DND-41 (cell line): Measurements from ENCODE around the gene CARMIL3.

ENCODE experiments used
- ATAC-seq: fragments of 200-7000 bp; cut with Tn5 transposase; 3 replicates; pipeline ENCODE4 v1.9.1; 2021; ENCODE audit warnings: low read depth; ENCODE audit not compliant: insufficient read depth
- DNase-seq: peaks from one replicate; pipeline ENCODE4 v3.0.0-alpha.2; 2020
- H2AFZ ChIP-seq: 2 replicates; pipeline ENCODE4 v1.6.0; 2012; ENCODE audit warnings: low read depth, low read length
- H3K27ac ChIP-seq: 2 replicates; pipeline ENCODE4 v1.5.1; 2012; ENCODE audit warnings: low read length, inconsistent platforms
- H3K27me3 ChIP-seq: fragments of 200-600 bp; sonication (generic); 2 replicates; pipeline ENCODE4 v1.6.0; 2012; ENCODE audit warnings: low read length, mild to moderate bottlenecking, inconsistent platforms; ENCODE audit not compliant: insufficient read depth, poor library complexity
- H3K36me3 ChIP-seq: 2 replicates; pipeline ENCODE4 v1.5.1; 2012; ENCODE audit warnings: low read length, inconsistent platforms; ENCODE audit not compliant: insufficient read depth
- H3K4me1 ChIP-seq: 2 replicates; pipeline ENCODE4 v1.5.1; 2012; ENCODE audit warnings: mild to moderate bottlenecking, low read length; ENCODE audit not compliant: insufficient read depth
- H3K4me2 ChIP-seq: 2 replicates; pipeline ENCODE4 v1.6.0; 2012; ENCODE audit warnings: mild to moderate bottlenecking, moderate library complexity, low read length, inconsistent platforms; ENCODE audit not compliant: insufficient read depth
- H3K4me3 ChIP-seq, 2 experiments: fragments of 200-600 bp in 1 of 2; shearing (Covaris generic) in 1 of 2; 2 replicates each; pipeline ENCODE4 v1.5.1; 2012 to 2016; ENCODE audit warnings: inconsistent platforms in 2 of 2, low read length in 2 of 2, mild to moderate bottlenecking in 2 of 2, low read depth in 1 of 2, moderate library complexity in 1 of 2
- H3K79me2 ChIP-seq: 2 replicates; pipeline ENCODE4 v1.6.0; 2012; ENCODE audit warnings: low read length, inconsistent platforms; ENCODE audit not compliant: insufficient read depth
- H3K9ac ChIP-seq: 2 replicates; pipeline ENCODE4 v1.6.0; 2012; ENCODE audit warnings: low read depth, mild to moderate bottlenecking, inconsistent platforms, low read length, moderate library complexity
- H3K9me3 ChIP-seq: 2 replicates; pipeline ENCODE4 v1.5.1; 2012; ENCODE audit warnings: low read length, moderate library complexity, mild to moderate bottlenecking, inconsistent platforms; ENCODE audit not compliant: insufficient read depth, severe bottlenecking
- H4K20me1 ChIP-seq: 2 replicates; pipeline ENCODE4 v1.6.0; 2012; ENCODE audit warnings: low read length; ENCODE audit not compliant: insufficient read depth
- EZH2 ChIP-seq: IDR thresholded peaks from 3 replicates; pipeline ENCODE4 v1.6.1; 2012; ENCODE audit warnings: borderline replicate concordance, low read depth, mild to moderate bottlenecking, moderate library complexity, low read length, inconsistent platforms; ENCODE audit not compliant: severe bottlenecking
- TF ChIP-seq, protein P1 (sequence below): IDR thresholded peaks from 2 replicates; pipeline ENCODE4 v1.5.1; 2012; ENCODE audit warnings: borderline replicate concordance, low read length, moderate library complexity, mild to moderate bottlenecking; ENCODE audit not compliant: poor library complexity, severe bottlenecking; ENCODE audit errors: extremely low read depth

The CARMIL3 gene

DNA sequence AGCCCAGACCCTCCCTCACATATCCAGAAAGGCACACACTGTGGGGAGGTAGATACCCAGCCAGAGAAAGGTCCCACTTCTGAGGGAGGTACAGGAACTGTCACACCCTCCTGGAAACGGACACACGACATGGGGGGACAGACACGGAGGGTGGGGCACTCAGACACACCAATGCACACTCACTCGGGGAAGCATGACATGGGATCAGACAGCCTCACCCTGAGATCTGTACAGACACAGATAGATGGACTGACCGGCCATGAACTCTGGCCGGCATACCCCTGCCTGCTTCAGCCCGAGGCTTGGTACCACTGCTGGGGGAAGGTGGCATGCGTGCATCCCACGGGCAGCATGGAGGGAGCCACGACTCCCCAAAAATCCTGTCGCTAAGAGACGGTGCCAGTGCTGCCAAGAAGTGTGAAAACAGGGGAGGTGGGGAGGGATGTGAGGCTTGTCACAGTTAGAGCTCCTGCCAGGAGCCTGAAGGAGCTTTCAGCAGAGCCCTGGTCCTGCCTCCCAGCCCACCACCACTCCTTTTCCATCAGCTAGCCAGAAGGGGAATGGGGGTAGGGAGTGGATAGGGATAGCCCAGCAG lies 20.1 kb downstream of the CARMIL3 start:
- Histone ChIP-seq H3K27ac (no peak overlapping the region), H3K27me3 (no peaks in the 10 kb centered on the region), H2AFZ (no peak overlapping the region), H3K9me3 (no peaks in the 10 kb centered on the region), H3K36me3 (no peaks in the 10 kb centered on the region), H4K20me1 (peaks cover 6% of the 10 kb centered on the region; the same call in 1 of the 2 replicates), H3K9ac (no peak overlapping the region), H3K4me1 (no peaks in the 10 kb centered on the region), H3K4me2 (no peak overlapping the region), H3K79me2 (no peaks in the 10 kb centered on the region), H3K4me3 (no peak overlapping the region)
- DNase-seq, result no peak
- TF ChIP-seq EZH2, result no peak
- ATAC-seq, result no peak

GRCh38 chr14:24072436-24072835 lies 20.6 kb downstream of the CARMIL3 start:
- DNase-seq (no peak), ATAC-seq (no peak)
- Histone ChIP-seq H3K27ac (no peak overlapping the region), H3K27me3 (no peaks in the 10 kb centered on the region), H3K36me3 (no peaks in the 10 kb centered on the region), H4K20me1 (peaks cover 6% of the 10 kb centered on the region; the same call in 1 of the 2 replicates), H3K4me3 (no peak overlapping the region), H3K4me1 (no peaks in the 10 kb centered on the region), H3K9ac (no peak overlapping the region), H3K79me2 (no peaks in the 10 kb centered on the region), H3K9me3 (no peaks in the 10 kb centered on the region), H3K4me2 (no peak overlapping the region), H2AFZ (no peak overlapping the region)
- TF ChIP-seq, protein P1, sequence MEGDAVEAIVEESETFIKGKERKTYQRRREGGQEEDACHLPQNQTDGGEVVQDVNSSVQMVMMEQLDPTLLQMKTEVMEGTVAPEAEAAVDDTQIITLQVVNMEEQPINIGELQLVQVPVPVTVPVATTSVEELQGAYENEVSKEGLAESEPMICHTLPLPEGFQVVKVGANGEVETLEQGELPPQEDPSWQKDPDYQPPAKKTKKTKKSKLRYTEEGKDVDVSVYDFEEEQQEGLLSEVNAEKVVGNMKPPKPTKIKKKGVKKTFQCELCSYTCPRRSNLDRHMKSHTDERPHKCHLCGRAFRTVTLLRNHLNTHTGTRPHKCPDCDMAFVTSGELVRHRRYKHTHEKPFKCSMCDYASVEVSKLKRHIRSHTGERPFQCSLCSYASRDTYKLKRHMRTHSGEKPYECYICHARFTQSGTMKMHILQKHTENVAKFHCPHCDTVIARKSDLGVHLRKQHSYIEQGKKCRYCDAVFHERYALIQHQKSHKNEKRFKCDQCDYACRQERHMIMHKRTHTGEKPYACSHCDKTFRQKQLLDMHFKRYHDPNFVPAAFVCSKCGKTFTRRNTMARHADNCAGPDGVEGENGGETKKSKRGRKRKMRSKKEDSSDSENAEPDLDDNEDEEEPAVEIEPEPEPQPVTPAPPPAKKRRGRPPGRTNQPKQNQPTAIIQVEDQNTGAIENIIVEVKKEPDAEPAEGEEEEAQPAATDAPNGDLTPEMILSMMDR, result no peak
- no peak for TF ChIP-seq EZH2

- no peak overlapping the region for H3K4me2 ChIP-seq
- no peaks in the 10 kb centered on the region for H3K4me1 ChIP-seq
- no peaks in the 10 kb centered on the region for H3K36me3 ChIP-seq
- H3K4me3 ChIP-seq, result no peak overlapping the region
- no peak overlapping the region for H3K27ac ChIP-seq
- H4K20me1 ChIP-seq, result peaks cover 6% of the 10 kb centered on the region; the same call in 1 of the 2 replicates
- no peak overlapping the region for H3K9ac ChIP-seq
- ATAC-seq (no peak), DNase-seq (no peak)
- no peak overlapping the region for H2AFZ ChIP-seq
- TF ChIP-seq, protein P1, result no peak
- TF ChIP-seq EZH2, result no peak
- H3K9me3 ChIP-seq, result no peaks in the 10 kb centered on the region
- no peaks in the 10 kb centered on the region for H3K27me3 ChIP-seq
- H3K79me2 ChIP-seq, result no peaks in the 10 kb centered on the region
Observed at GRCh38 chr14:24072881-24073877, 21.4 kb downstream of the CARMIL3 start.
